Activated naive CD8-positive, alpha-beta T cell treated with anti-CD3 and anti-CD28 coated beads, Interleukin-2, amount 10 ng/mL, durations not matched to agents 7 days and 5 days (primary cell): ENCODE data around the gene PTTG1. TPM values are rescaled to one million over a fixed set of nuclear protein-coding genes. Genes with fewer than 3 reads are reported as not detected.
"Not testable (repeated sequence)": the region's sequence is repeated elsewhere in the genome, so short reads cannot be mapped to it uniquely, and the experiment has no call there.

Experiments
- ATAC-seq: fragments of 150-1000 bp; cut with Tn5 transposase; one replicate; pipeline ENCODE4 v1.10.0; 2021; ENCODE audit warnings: low read depth, moderate library complexity
- POLR2A ChIA-PET: fragments of 350-600 bp; sonication (Branson Sonifier 250); formaldehyde crosslinking; loops from one replicate; lab custom pipeline; 2021; ENCODE audit warnings: antibody characterized with exemption; lab: Charles Lee
- DNase-seq: peaks from one replicate; pipeline ENCODE4 v3.0.0; 2021
- H3K27ac Mint-ChIP-seq: one replicate; pipeline ENCODE4 v1.8.0; 2022; ENCODE audit warnings: mild to moderate bottlenecking, mixed read lengths
- H3K27me3 Mint-ChIP-seq: one replicate; pipeline ENCODE4 v1.8.0; 2022; ENCODE audit warnings: mild to moderate bottlenecking, moderate library complexity, mixed read lengths
- H3K36me3 Mint-ChIP-seq: one replicate; pipeline ENCODE4 v1.8.0; 2021; ENCODE audit warnings: mild to moderate bottlenecking, mixed read lengths
- H3K4me1 Mint-ChIP-seq: one replicate; pipeline ENCODE4 v1.8.0; 2021; ENCODE audit warnings: mixed read lengths
- H3K4me3 Mint-ChIP-seq: one replicate; pipeline ENCODE4 v1.8.0; 2022; ENCODE audit warnings: mild to moderate bottlenecking, moderate library complexity, mixed read lengths
- H3K9me3 Mint-ChIP-seq: one replicate; pipeline ENCODE4 v1.8.0; 2021; ENCODE audit warnings: mixed read lengths
- total RNA-seq, 2 experiments: library from RNA; stranded (reverse); gene quantifications; one replicate each; pipeline ENCODE4 v1.2.3, GENCODE V29; 2021

PTTG1 gene
- total RNA-seq, 2 experiments from 2014 or later: 118 TPM

DNA sequence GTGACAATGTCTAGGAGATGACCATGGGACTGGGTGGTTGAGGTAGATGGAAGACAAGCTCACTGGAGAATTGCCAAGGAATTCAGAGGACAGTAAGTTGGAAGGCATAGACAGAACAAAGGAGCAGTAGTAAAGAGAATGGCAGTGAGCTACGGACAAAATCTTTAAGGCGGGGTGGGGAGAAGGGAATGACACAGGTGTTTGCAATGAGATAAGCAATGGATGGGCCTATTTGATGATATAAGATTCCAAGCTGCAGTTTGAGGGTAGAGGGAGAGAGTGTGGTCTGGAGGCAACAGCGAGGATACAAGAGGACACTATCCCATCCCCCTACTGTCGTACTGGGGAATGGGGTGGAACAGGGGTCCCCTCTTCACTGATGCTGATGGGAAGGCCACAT lies 14.4 kb downstream of the PTTG1 start:
- DNase-seq (no peak), ATAC-seq (no peak)
- Mint-ChIP-seq H3K4me3 (no peak overlapping the region), H3K27me3 (peaks cover 6% of the 10 kb centered on the region), H3K4me1 (peaks cover 20% of the 10 kb centered on the region), H3K27ac (no peak overlapping the region), H3K36me3 (peaks cover 1% of the 10 kb centered on the region), H3K9me3 (no peaks in the 10 kb centered on the region)
- POLR2A ChIA-PET: no interaction called here

DNA sequence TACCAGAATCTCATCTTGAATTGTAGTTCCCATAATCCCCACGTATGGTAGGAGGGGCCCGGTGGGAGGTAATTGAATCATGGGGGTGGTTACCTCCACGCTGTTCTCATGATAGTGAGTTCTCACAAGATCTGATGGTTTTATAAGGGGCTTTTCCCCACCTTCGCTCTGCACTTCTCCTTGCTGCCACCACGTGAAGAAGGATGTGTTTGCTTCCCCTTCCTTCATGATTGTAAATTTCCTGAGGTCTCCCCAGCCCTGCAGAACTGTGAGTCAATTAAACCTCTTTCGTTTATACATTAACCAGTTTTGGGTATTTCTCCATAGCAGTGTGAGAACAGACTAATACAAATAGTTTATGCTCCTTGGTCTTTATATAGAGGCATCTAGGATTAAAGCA lies 15.0 kb downstream of the PTTG1 start:
- H3K36me3 Mint-ChIP-seq, ATAC-seq, POLR2A ChIA-PET, H3K9me3 Mint-ChIP-seq, H3K27ac Mint-ChIP-seq, DNase-seq, H3K27me3 Mint-ChIP-seq, H3K4me3 Mint-ChIP-seq: not testable (repeated sequence)
- peaks cover 26% of the 10 kb centered on the region for H3K4me1 Mint-ChIP-seq

DNA sequence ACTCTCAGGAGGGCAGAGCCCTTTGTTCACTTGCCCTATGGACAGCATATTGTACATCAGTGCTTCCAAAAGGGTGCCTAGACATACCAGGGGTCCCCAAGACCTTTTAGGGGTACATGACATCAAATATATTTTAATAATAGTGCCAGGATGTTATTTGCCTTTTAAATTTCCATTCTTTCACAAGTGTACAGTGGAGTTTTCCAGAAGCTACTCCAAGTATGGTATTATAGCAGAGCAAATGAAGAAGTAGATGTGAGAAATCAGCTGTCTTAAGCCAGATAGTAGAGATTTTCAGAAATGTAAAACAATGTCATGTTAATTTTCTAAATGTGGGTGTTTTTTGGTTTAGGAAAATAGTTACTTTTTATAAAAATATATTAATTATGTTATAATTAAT lies 15.6 kb downstream of the PTTG1 start:
- Mint-ChIP-seq H3K4me1 (peaks cover 30% of the 10 kb centered on the region), H3K27me3 (peaks cover 6% of the 10 kb centered on the region), H3K27ac (no peak overlapping the region), H3K9me3 (no peaks in the 10 kb centered on the region), H3K36me3 (no peaks in the 10 kb centered on the region), H3K4me3 (no peak overlapping the region)
- POLR2A ChIA-PET: no interaction called here
- DNase-seq (no peak), ATAC-seq (no peak)

DNA sequence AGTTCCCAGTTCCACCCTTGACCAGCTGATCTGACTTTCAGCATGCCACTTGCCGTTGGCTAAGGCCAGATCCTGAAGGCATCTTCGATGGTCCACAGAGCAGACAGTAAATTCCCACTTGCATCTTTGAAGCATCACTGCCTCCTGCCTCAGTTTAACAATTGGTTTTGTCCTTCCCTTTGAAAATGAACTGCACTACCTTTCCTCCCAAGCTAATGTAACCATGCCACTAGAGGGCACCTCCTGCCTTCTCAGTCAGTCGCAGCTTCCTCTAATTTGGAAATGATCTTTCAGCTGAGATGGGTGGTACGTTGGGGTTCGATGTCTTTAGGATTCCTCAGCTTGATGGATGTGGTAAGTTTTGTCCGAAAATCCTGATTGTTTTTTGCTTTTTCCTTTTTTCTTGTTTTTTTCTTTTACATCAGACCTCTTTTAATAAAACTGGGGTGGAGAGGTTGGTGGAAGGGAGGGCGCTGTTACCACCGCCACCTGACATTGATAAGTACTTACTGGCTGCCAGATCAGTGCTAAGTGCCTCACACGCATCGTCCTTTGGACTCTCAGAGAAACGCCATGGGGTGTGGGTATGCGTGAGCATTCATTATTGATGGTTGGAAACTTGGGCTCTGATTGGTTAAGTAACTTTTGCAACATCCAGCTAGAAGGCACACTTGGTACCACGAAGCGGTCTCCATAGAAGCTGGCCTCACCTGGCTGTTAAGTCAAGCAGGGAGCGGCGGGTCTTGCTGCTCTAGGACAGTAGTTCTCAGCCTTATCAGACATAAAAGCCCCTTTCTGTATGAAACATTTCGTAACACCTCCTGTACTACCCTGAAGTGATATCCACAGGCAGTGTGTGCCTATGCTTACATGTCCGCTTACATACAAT lies 16.9 kb downstream of the PTTG1 start:
- ATAC-seq: peak; percentile 61
- peaks cover 32% of the 10 kb centered on the region for H3K4me1 Mint-ChIP-seq

DNA sequence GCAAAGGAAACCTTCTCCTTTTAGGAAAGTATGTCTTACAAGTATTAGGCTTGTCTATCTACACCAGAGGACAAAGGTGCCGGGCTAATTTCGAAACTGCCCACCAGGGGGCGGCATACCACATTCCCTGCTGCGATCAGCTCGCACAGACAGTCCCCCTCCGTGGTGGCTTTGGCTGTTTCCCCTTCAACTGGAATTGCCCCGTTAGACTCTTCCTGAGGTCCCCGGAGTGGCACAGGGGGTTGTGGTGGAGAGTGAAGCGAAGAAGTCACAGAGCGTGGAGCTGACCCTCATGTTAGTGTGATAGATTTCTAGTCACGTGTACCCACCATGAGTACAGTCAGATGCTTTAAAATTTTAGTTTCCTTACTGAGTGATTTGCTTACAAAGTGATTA lies 17.5 kb downstream of the PTTG1 start:
- H3K4me1 Mint-ChIP-seq: peaks cover 32% of the 10 kb centered on the region
- H3K27me3 Mint-ChIP-seq: peaks cover 6% of the 10 kb centered on the region
- peak overlapping the region; percentile 87 for H3K27ac Mint-ChIP-seq
- H3K36me3 Mint-ChIP-seq: no peaks in the 10 kb centered on the region
- no peaks in the 10 kb centered on the region for H3K9me3 Mint-ChIP-seq
- peak overlapping the region; percentile 77 for H3K4me3 Mint-ChIP-seq
- POLR2A ChIA-PET: interaction anchor here (0.6 to 2.0 kb wide), 4 partner anchors 20 to 1107 kb away, joined by 4 to 9 read pairs (median 6); partner anchors contain the start of gene SLU7
- DNase-seq: peak; percentile 90
- ATAC-seq: peak; percentile 83

More for the DNA sequence above, 16.9 kb downstream of the PTTG1 start:
- H3K9me3 Mint-ChIP-seq: no peaks in the 10 kb centered on the region
- H3K27ac Mint-ChIP-seq: peak overlapping the region; percentile 87
- POLR2A ChIA-PET: interaction anchor here (0.6 to 2.0 kb wide), 6 partner anchors 20 to 1107 kb away, joined by 3 to 9 read pairs (median 6); partner anchors contain the start of gene SLU7
- H3K27me3 Mint-ChIP-seq: peaks cover 6% of the 10 kb centered on the region
- H3K36me3 Mint-ChIP-seq: no peaks in the 10 kb centered on the region
- H3K4me3 Mint-ChIP-seq: peak overlapping the region; percentile 77
- DNase-seq: peak; percentile 52

DNA sequence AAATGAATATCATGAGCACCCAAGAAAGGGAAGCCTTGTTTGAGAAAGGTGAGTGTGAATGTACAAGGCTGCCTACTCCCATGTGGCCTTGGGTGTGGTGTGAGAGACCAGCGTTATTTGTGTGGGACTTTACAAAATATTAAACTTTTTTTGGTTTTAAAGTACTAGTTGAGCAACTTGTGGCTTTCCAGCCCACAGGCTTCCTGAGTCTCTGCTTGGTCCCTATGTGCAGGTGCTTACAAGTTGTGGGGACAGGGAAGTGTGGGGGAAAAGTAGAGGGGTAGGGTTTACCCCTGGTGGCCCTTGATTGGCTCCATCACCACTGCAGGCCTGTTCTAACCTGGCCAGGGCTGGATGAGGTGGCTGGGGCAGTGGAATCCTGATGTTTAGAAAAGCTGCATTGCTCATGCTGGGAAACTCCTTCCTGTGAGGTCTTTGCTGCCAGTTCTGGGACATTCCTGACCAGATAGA lies 19.7 kb downstream of the PTTG1 start:
- ATAC-seq (no peak), DNase-seq (no peak)
- Mint-ChIP-seq H3K36me3 (no peaks in the 10 kb centered on the region), H3K4me1 (peaks cover 35% of the 10 kb centered on the region), H3K4me3 (no peak overlapping the region), H3K27me3 (peaks cover 3% of the 10 kb centered on the region), H3K9me3 (no peaks in the 10 kb centered on the region), H3K27ac (no peak overlapping the region)
- POLR2A ChIA-PET: interaction anchor here (0.6 to 1.2 kb wide), 2 partner anchors 26 to 434 kb away, joined by 3 to 4 read pairs; no protein-coding TSS in a partner anchor

DNA sequence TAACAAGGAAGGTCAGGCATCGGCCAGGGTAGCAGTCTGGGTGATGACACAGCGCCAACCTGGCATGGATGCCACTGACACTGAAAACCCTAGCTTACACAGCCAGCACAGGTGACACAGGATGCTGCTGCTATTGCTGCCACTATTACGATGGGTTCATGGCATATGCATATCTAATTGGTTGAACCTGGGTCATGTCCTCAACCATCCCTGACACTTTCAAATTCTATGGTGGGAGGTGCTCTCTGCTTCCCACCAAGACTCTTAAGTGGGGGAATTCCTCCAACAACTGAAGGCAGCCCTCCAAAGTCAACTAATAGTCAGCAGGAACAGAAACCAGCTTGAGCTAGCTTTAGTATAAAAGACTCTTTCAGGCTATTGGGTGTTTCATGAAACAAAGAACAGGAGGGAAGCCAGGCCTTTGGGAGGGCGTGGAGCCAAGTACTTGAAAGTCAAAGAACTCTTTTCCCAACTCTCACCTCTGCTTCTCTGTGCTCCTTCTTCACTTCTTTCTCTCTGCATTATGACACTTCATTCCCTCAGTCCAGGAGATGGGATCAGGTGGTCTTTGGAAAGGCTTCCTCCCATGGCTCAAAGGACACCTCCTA lies 21.3 kb downstream of the PTTG1 start:
- Mint-ChIP-seq H3K27ac (no peak overlapping the region), H3K4me3 (no peak overlapping the region), H3K27me3 (no peaks in the 10 kb centered on the region), H3K4me1 (peaks cover 33% of the 10 kb centered on the region), H3K9me3 (no peaks in the 10 kb centered on the region), H3K36me3 (no peaks in the 10 kb centered on the region)
- DNase-seq (no peak), ATAC-seq (no peak)
- POLR2A ChIA-PET: no interaction called here

DNA sequence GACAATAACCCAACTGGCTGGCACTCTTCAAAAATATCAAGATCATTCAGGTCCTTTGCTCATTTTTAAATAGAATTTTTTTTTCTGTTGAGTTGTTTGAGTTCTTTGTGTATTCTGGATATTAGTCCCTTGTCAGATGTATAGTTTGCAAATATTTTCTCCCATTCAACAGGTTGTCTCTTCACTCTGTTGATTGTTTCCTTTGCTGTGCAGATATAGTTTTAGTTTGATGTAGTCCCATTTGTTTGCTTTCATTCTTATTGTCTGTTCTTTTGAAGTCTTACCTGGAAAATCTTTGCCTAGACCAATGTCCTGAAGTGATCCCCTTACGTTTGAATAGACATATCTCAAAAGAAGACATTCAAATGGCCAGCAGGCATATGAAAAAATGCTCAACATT lies 22.8 kb downstream of the PTTG1 start:
- Mint-ChIP-seq H3K27ac (no peak overlapping the region), H3K4me1 (peaks cover 22% of the 10 kb centered on the region), H3K27me3 (no peaks in the 10 kb centered on the region), H3K9me3 (no peaks in the 10 kb centered on the region), H3K36me3 (no peaks in the 10 kb centered on the region), H3K4me3 (no peak overlapping the region)
- POLR2A ChIA-PET: no interaction called here
- no peak for ATAC-seq
- no peak for DNase-seq

DNA sequence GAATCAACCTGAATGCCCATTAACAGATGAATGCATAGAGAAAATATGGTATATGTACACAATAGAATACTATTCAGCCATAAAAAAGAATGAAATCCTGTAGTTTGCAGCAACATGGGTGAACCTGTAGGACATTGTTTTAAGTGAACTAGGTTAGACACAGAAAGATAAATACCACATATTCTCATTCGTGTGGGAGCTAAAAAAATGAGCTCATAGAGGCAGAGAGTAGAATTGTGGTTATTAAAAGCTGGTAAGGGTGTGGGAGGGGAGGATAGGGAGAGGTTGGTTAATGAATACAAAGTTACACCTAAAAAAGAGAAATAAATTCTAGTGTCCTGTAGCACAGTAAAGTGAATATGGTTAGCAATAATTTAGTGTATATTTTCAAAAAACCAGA lies 23.5 kb downstream of the PTTG1 start:
- H3K27ac Mint-ChIP-seq: no peak overlapping the region
- POLR2A ChIA-PET: no interaction called here
- peaks cover 5% of the 10 kb centered on the region for H3K36me3 Mint-ChIP-seq
- ATAC-seq: no peak
- H3K4me3 Mint-ChIP-seq: no peak overlapping the region
- H3K4me1 Mint-ChIP-seq: peaks cover 22% of the 10 kb centered on the region
- no peak for DNase-seq
- H3K9me3 Mint-ChIP-seq: peaks cover 2% of the 10 kb centered on the region
- H3K27me3 Mint-ChIP-seq: peaks cover 2% of the 10 kb centered on the region

DNA sequence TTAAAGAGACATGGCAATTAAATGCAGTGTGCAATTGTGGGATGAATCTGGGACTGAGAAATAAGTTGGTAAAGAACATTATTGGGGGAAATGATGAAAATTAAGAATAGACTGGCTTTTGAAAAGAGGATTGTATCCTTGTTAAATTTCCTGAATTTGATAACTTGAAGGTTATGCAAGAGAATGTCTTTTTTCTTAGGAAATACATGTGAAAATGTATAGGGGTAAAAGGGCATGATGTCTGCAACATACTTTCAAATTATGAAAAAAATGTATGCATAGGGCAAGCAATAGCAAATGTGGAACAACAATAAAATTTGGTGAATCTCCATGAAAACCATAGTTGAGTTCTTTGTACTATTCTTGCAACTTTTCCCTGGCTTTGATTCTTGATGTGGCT lies 24.1 kb downstream of the PTTG1 start:
- Mint-ChIP-seq H3K27me3 (peaks cover 2% of the 10 kb centered on the region), H3K4me3 (no peak overlapping the region), H3K9me3 (peaks cover 2% of the 10 kb centered on the region), H3K4me1 (peaks cover 17% of the 10 kb centered on the region), H3K36me3 (peaks cover 5% of the 10 kb centered on the region), H3K27ac (no peak overlapping the region)
- ATAC-seq (no peak), DNase-seq (no peak)
- POLR2A ChIA-PET: no interaction called here

DNA sequence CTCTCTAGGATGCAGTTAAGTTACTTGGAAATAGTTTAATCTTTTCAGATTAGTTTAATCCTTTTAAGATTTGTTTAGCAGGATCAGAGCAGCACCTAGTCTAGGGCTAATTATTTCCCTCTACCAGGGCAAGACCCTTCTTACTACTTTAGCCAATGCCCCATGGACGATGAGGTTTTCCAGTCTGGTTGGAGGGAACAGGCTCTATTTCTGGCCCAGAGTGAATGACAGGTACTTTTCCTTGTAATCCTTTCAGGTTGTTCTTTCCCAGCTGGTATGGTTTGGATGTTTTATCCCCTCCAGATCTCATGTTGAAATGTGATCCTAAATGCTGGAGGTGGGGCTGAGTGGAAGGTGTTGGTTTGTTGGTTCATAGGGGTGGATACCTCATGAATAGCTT lies 27.2 kb downstream of the PTTG1 start:
- Mint-ChIP-seq H3K4me3 (no peak overlapping the region), H3K27ac (no peak overlapping the region), H3K9me3 (peaks cover 2% of the 10 kb centered on the region), H3K36me3 (peaks cover 6% of the 10 kb centered on the region), H3K4me1 (peaks cover 3% of the 10 kb centered on the region), H3K27me3 (peaks cover 8% of the 10 kb centered on the region)
- DNase-seq (no peak), ATAC-seq (no peak)
- POLR2A ChIA-PET: no interaction called here

DNA sequence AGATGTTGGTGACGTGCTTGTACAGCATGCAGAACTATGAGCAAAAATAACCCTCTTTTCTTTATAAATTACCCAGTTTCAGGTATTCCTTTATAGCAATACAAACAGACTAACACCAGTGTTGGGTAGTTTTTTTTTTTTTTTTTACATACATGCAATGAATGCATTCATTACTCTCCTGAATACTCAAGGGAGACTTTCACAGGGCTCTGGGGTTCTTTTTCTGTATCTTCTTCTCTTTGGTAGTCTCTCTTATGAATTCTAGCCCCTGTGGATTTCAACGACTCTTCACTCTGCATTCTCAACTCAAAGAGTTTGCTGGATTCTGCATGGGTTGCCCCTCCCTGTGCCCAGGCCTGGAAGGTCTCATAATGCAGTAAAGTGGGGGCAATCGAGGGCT lies 27.8 kb downstream of the PTTG1 start:
- no peak overlapping the region for H3K27ac Mint-ChIP-seq
- H3K27me3 Mint-ChIP-seq: peaks cover 14% of the 10 kb centered on the region
- ATAC-seq: no peak
- no peak overlapping the region for H3K4me3 Mint-ChIP-seq
- peaks cover 3% of the 10 kb centered on the region for H3K4me1 Mint-ChIP-seq
- POLR2A ChIA-PET: no interaction called here
- H3K9me3 Mint-ChIP-seq: peaks cover 2% of the 10 kb centered on the region
- H3K36me3 Mint-ChIP-seq: peaks cover 6% of the 10 kb centered on the region
- no peak for DNase-seq

DNA sequence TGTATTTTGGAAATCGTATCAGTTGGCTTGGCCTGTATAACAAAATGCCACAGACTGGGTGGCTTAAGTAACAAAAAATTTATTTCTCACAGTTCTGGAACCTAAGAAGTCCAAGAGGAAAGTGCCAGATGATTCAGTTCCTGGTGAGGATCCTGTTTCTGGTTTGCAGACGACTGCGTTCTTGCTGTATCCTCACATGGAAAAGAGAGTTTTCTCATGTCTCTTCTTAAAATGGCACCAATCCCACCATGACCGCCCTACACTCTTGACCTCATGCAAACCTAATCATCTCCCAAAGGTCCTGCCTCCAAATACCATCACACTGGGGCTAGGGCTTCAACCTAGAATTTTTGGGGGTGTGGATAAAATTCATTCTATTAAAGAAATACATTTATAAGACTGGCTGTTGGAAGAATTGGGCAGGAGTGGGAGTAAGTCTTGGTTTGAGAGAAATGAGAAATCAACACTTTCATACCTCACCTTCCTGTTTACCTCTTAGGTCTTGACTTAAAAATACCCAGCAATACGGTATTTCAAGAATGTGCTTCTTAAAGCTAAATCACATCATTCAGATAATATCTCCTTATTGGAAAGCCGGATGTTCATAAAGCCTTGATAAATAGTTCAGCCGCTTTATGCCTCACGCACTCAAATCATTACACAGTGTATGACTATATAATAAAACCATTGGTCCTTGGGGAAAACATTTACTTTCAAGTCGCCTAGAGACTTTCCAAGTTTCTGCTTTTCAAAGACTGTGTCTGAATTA lies 28.7 kb downstream of the PTTG1 start:
- DNase-seq (no peak), ATAC-seq (no peak)
- Mint-ChIP-seq H3K4me1 (peaks cover 3% of the 10 kb centered on the region), H3K4me3 (no peak overlapping the region), H3K9me3 (peaks cover 2% of the 10 kb centered on the region), H3K27me3 (peaks cover 14% of the 10 kb centered on the region), H3K36me3 (peaks cover 6% of the 10 kb centered on the region), H3K27ac (no peak overlapping the region)
- POLR2A ChIA-PET: no interaction called here
